Neural cell (in vitro differentiated cells): Measurements from ENCODE around the gene SLC6A15.

Experiments
- CTCF ChIP-seq: fragments of 450-650 bp; IDR thresholded peaks from 2 replicates; pipeline ENCODE4 v1.5.1; 2014; ENCODE audit warnings: antibody characterized with exemption, mild to moderate bottlenecking, moderate library complexity; ENCODE audit not compliant: poor library complexity, severe bottlenecking
- MXI1 ChIP-seq: fragments of 450-650 bp; conservative IDR thresholded peaks from 2 replicates; pipeline ENCODE4 v1.6.1; 2014; ENCODE audit warnings: antibody characterized with exemption, mild to moderate bottlenecking; ENCODE audit not compliant: poor library complexity, severe bottlenecking

- TF ChIP-seq CTCF = no peak
- TF ChIP-seq MXI1 = no peak
These were observed 16.9 kb upstream of the SLC6A15 start for GRCh38 chr12:84929501-84929900.
